Astrocyte (in vitro differentiated cells and primary cell): ENCODE measurements around the gene CDK14. TPM values are rescaled to one million over a fixed set of nuclear protein-coding genes. Genes with fewer than 3 reads are reported as not detected.

Source experiments
- DNase-seq: peaks from one replicate; pipeline ENCODE4 v3.0.0-alpha.2; 2010; ENCODE audit warnings: low read depth
- FAIRE-seq: peaks from 2 replicates; lab custom pipeline; 2011; peaks lifted over from hg19 to GRCh38; lab: Jason Lieb, UNC
- H2AFZ ChIP-seq: 2 replicates; pipeline ENCODE4 v1.6.0; 2012; ENCODE audit warnings: low read depth, low read length, inconsistent platforms
- H3K27ac ChIP-seq: 2 replicates; pipeline ENCODE4 v1.5.1; 2011; ENCODE audit warnings: low read depth, low read length, inconsistent platforms
- H3K27me3 ChIP-seq: 2 replicates; pipeline ENCODE4 v1.6.0; 2011; ENCODE audit warnings: low read length, inconsistent platforms; ENCODE audit not compliant: insufficient read depth
- H3K36me3 ChIP-seq: 2 replicates; pipeline ENCODE4 v1.5.1; 2011; ENCODE audit warnings: low read length, inconsistent platforms; ENCODE audit not compliant: insufficient read depth
- H3K4me1 ChIP-seq: 2 replicates; pipeline ENCODE4 v1.5.1; 2011; ENCODE audit warnings: low read length, inconsistent platforms; ENCODE audit not compliant: insufficient read depth
- H3K4me2 ChIP-seq: 2 replicates; pipeline ENCODE4 v1.6.0; 2012; ENCODE audit warnings: low read length, inconsistent platforms
- H3K4me3 ChIP-seq: 2 replicates; pipeline ENCODE4 v1.5.1; 2011; ENCODE audit warnings: low read depth, mild to moderate bottlenecking, low read length, inconsistent platforms; ENCODE audit not compliant: insufficient read depth
- H3K79me2 ChIP-seq: 2 replicates; pipeline ENCODE4 v1.6.0; 2012; ENCODE audit warnings: mild to moderate bottlenecking, low read length, inconsistent platforms; ENCODE audit not compliant: insufficient read depth
- H3K9ac ChIP-seq: 2 replicates; pipeline ENCODE4 v1.6.0; 2012; ENCODE audit warnings: mild to moderate bottlenecking, low read length, inconsistent platforms
- H3K9me3 ChIP-seq: 2 replicates; pipeline ENCODE4 v1.5.1; 2012; ENCODE audit warnings: low read depth, mild to moderate bottlenecking, low read length, inconsistent platforms; ENCODE audit not compliant: insufficient read depth
- H4K20me1 ChIP-seq: 2 replicates; pipeline ENCODE4 v1.6.0; 2012; ENCODE audit warnings: low read length, inconsistent platforms; ENCODE audit not compliant: insufficient read depth
- H3K27ac Mint-ChIP-seq: one replicate; pipeline ENCODE4 v1.8.0; 2021; ENCODE audit warnings: mild to moderate bottlenecking, mixed read lengths; ENCODE audit not compliant: unreplicated experiment
- H3K27me3 Mint-ChIP-seq: one replicate; pipeline ENCODE4 v1.8.0; 2021; ENCODE audit warnings: low read depth, mixed read lengths; ENCODE audit not compliant: unreplicated experiment
- H3K36me3 Mint-ChIP-seq: one replicate; pipeline ENCODE4 v1.8.0; 2021; ENCODE audit warnings: low read depth, mixed read lengths; ENCODE audit not compliant: unreplicated experiment
- H3K4me1 Mint-ChIP-seq: one replicate; pipeline ENCODE4 v1.8.0; 2021; ENCODE audit warnings: low read depth, mixed read lengths; ENCODE audit not compliant: unreplicated experiment
- H3K4me3 Mint-ChIP-seq: one replicate; pipeline ENCODE4 v1.8.0; 2021; ENCODE audit warnings: mild to moderate bottlenecking, moderate library complexity, mixed read lengths; ENCODE audit not compliant: unreplicated experiment
- H3K9me3 Mint-ChIP-seq: one replicate; pipeline ENCODE4 v1.8.0; 2021; ENCODE audit warnings: mild to moderate bottlenecking, mixed read lengths; ENCODE audit not compliant: unreplicated experiment
- CTCF ChIP-seq: IDR thresholded peaks from 2 replicates; pipeline ENCODE4 v1.5.1; 2011; ENCODE audit warnings: low read depth, mild to moderate bottlenecking, inconsistent platforms, low read length, moderate library complexity; ENCODE audit not compliant: insufficient read depth
- EZH2 ChIP-seq: IDR thresholded peaks from 2 replicates; pipeline ENCODE4 v1.6.1; 2012; ENCODE audit warnings: mild to moderate bottlenecking, low read length, inconsistent platforms; ENCODE audit not compliant: insufficient read depth
- total RNA-seq: library from RNA; stranded (reverse); gene quantifications from 2 replicates; pipeline ENCODE4 v1.2.1, GENCODE V29; 2021

Gene CDK14
- total RNA-seq, 1 donor from 2014 or later: 30.2 TPM

- Mint-ChIP-seq H3K4me3 (no peak overlapping the region), H3K9me3 (no peaks in the 10 kb centered on the region), H3K27ac (no peak overlapping the region), H3K27me3 (no peaks in the 10 kb centered on the region), H3K36me3 (no peaks in the 10 kb centered on the region), H3K4me1 (no peaks in the 10 kb centered on the region)
- Histone ChIP-seq H3K4me1 (no peaks in the 10 kb centered on the region), H3K4me3 (no peak overlapping the region), H3K4me2 (no peak overlapping the region), H3K27ac (no peak overlapping the region), H3K9me3 (no peaks in the 10 kb centered on the region), H3K9ac (no peak overlapping the region), H3K27me3 (no peaks in the 10 kb centered on the region), H3K36me3 (no peaks in the 10 kb centered on the region), H4K20me1 (no peaks in the 10 kb centered on the region), H3K79me2 (no peaks in the 10 kb centered on the region), H2AFZ (no peak overlapping the region)
- no peak for FAIRE-seq
- TF ChIP-seq EZH2: no peak
- no peak for TF ChIP-seq CTCF
- DNase-seq: peak; percentile 23
Measured at GRCh38 chr7:91151916-91152315, 555.8 kb downstream of the CDK14 start.

- no peaks in the 10 kb centered on the region for H4K20me1 ChIP-seq
- H2AFZ ChIP-seq: no peak overlapping the region
- H3K27me3 ChIP-seq: no peaks in the 10 kb centered on the region
- no peak overlapping the region for H3K4me2 ChIP-seq
- Mint-ChIP-seq H3K4me3 (no peak overlapping the region), H3K4me1 (no peaks in the 10 kb centered on the region), H3K27ac (no peak overlapping the region), H3K36me3 (no peaks in the 10 kb centered on the region), H3K9me3 (no peaks in the 10 kb centered on the region), H3K27me3 (no peaks in the 10 kb centered on the region)
- no peaks in the 10 kb centered on the region for H3K79me2 ChIP-seq
- no peak overlapping the region for H3K4me3 ChIP-seq
- no peaks in the 10 kb centered on the region for H3K36me3 ChIP-seq
- H3K9ac ChIP-seq: no peak overlapping the region
- no peak for FAIRE-seq
- no peaks in the 10 kb centered on the region for H3K4me1 ChIP-seq
- H3K27ac ChIP-seq: no peak overlapping the region
- no peaks in the 10 kb centered on the region for H3K9me3 ChIP-seq
- DNase-seq: no peak
- TF ChIP-seq EZH2 (no peak), CTCF (no peak)
Measured at GRCh38 chr7:91156316-91157185, 560.4 kb downstream of the CDK14 start.
